GM18870 (cell line): ENCODE measurements around the gene CPAMD8.

Experiments used
- ATAC-seq: cut with Tn5 transposase; IDR thresholded peaks from one replicate; pipeline ENCODE4 v1.9.1; 2021; ENCODE audit warnings: moderate library complexity; ENCODE audit not compliant: unreplicated experiment

Gene CPAMD8

GRCh38 chr19:16921766-16922591, 104.6 kb downstream of the CPAMD8 start:
- ATAC-seq: no peak

- no peak for ATAC-seq
Measured at GRCh38 chr19:16920816-16921529, 105.6 kb downstream of the CPAMD8 start.

- no peak for ATAC-seq
Measured at GRCh38 chr19:16919496-16919895, 107.1 kb downstream of the CPAMD8 start.

GRCh38 chr19:16917401-16917800, 109.2 kb downstream of the CPAMD8 start:
- ATAC-seq: no peak

GRCh38 chr19:16915734-16916133, 110.9 kb downstream of the CPAMD8 start:
- ATAC-seq: no peak

GRCh38 chr19:16915135-16915534, 111.5 kb downstream of the CPAMD8 start:
- no peak for ATAC-seq

- no peak for ATAC-seq
Measured at GRCh38 chr19:16914421-16914820, 112.2 kb downstream of the CPAMD8 start.

- no peak for ATAC-seq
Measured at GRCh38 chr19:16912780-16913179, 113.8 kb downstream of the CPAMD8 start.

- ATAC-seq: no peak
Measured at GRCh38 chr19:16911046-16911445, 115.6 kb downstream of the CPAMD8 start.

- no peak for ATAC-seq
Measured at GRCh38 chr19:16908759-16909158, 117.9 kb downstream of the CPAMD8 start.

- ATAC-seq: no peak
Measured at GRCh38 chr19:16904599-16904998, 122.0 kb downstream of the CPAMD8 start.

- ATAC-seq: no peak
Measured at GRCh38 chr19:16903347-16903746, 123.3 kb downstream of the CPAMD8 start.

GRCh38 chr19:16902545-16902944, 124.1 kb downstream of the CPAMD8 start:
- no peak for ATAC-seq

GRCh38 chr19:16901491-16902175, 125.0 kb downstream of the CPAMD8 start:
- no peak for ATAC-seq

- no peak for ATAC-seq
Measured at GRCh38 chr19:16899566-16900075, 127.0 kb downstream of the CPAMD8 start.

- no peak for ATAC-seq
Measured at GRCh38 chr19:16898361-16899015, 128.1 kb downstream of the CPAMD8 start.

GRCh38 chr19:16897856-16898161, 128.8 kb downstream of the CPAMD8 start:
- ATAC-seq: no peak

- no peak for ATAC-seq
Measured at GRCh38 chr19:16897029-16897855, 129.4 kb downstream of the CPAMD8 start.

- ATAC-seq: no peak
Measured at GRCh38 chr19:16896146-16897028, 130.2 kb downstream of the CPAMD8 start.
